Astrocyte (in vitro differentiated cells and primary cell): ENCODE measurements around the gene MRPL57.

Source experiments
- CTCF ChIP-seq: IDR thresholded peaks from 2 replicates; pipeline ENCODE4 v1.5.1; 2011; ENCODE audit warnings: low read depth, mild to moderate bottlenecking, inconsistent platforms, low read length, moderate library complexity; ENCODE audit not compliant: insufficient read depth
- EZH2 ChIP-seq: IDR thresholded peaks from 2 replicates; pipeline ENCODE4 v1.6.1; 2012; ENCODE audit warnings: mild to moderate bottlenecking, low read length, inconsistent platforms; ENCODE audit not compliant: insufficient read depth

GRCh38 chr13:21218351-21219035 lies 42.0 kb downstream of the MRPL57 start:
- TF ChIP-seq CTCF (no peak), EZH2 (no peak)
